Calu3 (cell line): ENCODE results near the gene GARIN1A. TPM values are rescaled to one million over a fixed set of nuclear protein-coding genes. Genes with fewer than 3 reads are reported as not detected.
"Not testable (repeated sequence)": the region's sequence is repeated elsewhere in the genome, so short reads cannot be mapped to it uniquely, and the experiment has no call there.

Experiments
- BruUV-seq: library from RNA; stranded (reverse); fragments of 400-500 nt; replicated peaks from 2 replicates; lab custom pipeline; 2021; lab: Mats Ljungman, UMichigan
- CTCF ChIA-PET: fragments of 300-600 bp; sonication (Branson Sonifier 250); formaldehyde crosslinking; loops from one replicate; lab custom pipeline; 2022; ENCODE audit warnings: antibody characterized with exemption; lab: Charles Lee
- DNase-seq: peaks from one replicate; pipeline ENCODE4 v3.0.0; 2022
- H3K27ac Mint-ChIP-seq: one replicate; pipeline ENCODE4 v1.8.0; 2022; ENCODE audit warnings: mixed read lengths; ENCODE audit not compliant: unreplicated experiment
- H3K27me3 Mint-ChIP-seq: one replicate; pipeline ENCODE4 v1.8.0; 2022; ENCODE audit warnings: mixed read lengths; ENCODE audit not compliant: unreplicated experiment
- H3K36me3 Mint-ChIP-seq: one replicate; pipeline ENCODE4 v1.8.0; 2022; ENCODE audit warnings: mild to moderate bottlenecking, moderate library complexity, mixed read lengths; ENCODE audit not compliant: insufficient read depth, unreplicated experiment
- H3K4me1 Mint-ChIP-seq: one replicate; pipeline ENCODE4 v1.8.0; 2022; ENCODE audit warnings: mild to moderate bottlenecking, low read depth, mixed read lengths; ENCODE audit not compliant: unreplicated experiment
- H3K4me3 Mint-ChIP-seq: one replicate; pipeline ENCODE4 v1.8.0; 2022; ENCODE audit warnings: mild to moderate bottlenecking, low read depth, moderate library complexity, mixed read lengths; ENCODE audit not compliant: unreplicated experiment
- H3K9me3 Mint-ChIP-seq: one replicate; pipeline ENCODE4 v1.8.0; 2022; ENCODE audit warnings: low read depth, mixed read lengths; ENCODE audit not compliant: unreplicated experiment
- intact Hi-C: fragments of 100-400 bp; cut with micrococcal nuclease; formaldehyde crosslinking; loops from one replicate; pipeline ENCODE4 v1.10.0; 2022; ENCODE audit not compliant: unreplicated experiment
- total RNA-seq: library from RNA; stranded (reverse); gene quantifications from 2 replicates; pipeline ENCODE4 v1.2.3, GENCODE V29; 2022
- TF ChIP-seq, protein P1 (sequence below): fragments of 200-600 bp; IDR thresholded peaks from one replicate; pipeline ENCODE4 v1.8.0; 2022; ENCODE audit warnings: antibody characterized with exemption; ENCODE audit not compliant: unreplicated experiment

The GARIN1A gene
- total RNA-seq, 1 experiment from 2014 or later: 7.3 TPM

DNA sequence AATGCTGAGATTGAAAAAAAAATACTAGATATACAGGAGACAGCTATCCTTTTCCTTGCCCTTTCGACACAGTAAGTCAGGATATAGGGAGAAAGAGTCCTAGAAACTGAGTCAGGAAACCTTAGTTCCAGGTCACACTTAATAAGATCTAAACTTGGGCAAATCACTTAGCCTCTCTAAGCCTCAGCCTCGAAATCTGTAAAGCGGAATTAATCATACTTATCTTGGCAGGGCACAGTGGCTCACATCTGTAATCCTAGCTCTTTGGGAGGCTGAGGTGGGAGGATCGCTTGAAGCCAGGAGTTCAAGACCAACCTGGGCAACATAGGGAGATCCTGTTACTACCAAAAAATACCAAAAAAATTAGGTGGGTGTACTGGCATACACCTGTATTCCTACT is 4.6 kb downstream of the GARIN1A start:
- no peak overlapping the region for H3K4me3 Mint-ChIP-seq
- peaks cover 9% of the 10 kb centered on the region for H3K36me3 Mint-ChIP-seq
- DNase-seq: no peak
- TF ChIP-seq, protein P1, sequence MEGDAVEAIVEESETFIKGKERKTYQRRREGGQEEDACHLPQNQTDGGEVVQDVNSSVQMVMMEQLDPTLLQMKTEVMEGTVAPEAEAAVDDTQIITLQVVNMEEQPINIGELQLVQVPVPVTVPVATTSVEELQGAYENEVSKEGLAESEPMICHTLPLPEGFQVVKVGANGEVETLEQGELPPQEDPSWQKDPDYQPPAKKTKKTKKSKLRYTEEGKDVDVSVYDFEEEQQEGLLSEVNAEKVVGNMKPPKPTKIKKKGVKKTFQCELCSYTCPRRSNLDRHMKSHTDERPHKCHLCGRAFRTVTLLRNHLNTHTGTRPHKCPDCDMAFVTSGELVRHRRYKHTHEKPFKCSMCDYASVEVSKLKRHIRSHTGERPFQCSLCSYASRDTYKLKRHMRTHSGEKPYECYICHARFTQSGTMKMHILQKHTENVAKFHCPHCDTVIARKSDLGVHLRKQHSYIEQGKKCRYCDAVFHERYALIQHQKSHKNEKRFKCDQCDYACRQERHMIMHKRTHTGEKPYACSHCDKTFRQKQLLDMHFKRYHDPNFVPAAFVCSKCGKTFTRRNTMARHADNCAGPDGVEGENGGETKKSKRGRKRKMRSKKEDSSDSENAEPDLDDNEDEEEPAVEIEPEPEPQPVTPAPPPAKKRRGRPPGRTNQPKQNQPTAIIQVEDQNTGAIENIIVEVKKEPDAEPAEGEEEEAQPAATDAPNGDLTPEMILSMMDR: no peak
- no peaks in the 10 kb centered on the region for H3K27me3 Mint-ChIP-seq
- intact Hi-C loops: no loop called here
- BruUV-seq: no TSS peak
- H3K4me1 Mint-ChIP-seq: no peaks in the 10 kb centered on the region
- H3K27ac Mint-ChIP-seq: no peak overlapping the region
- H3K9me3 Mint-ChIP-seq: no peaks in the 10 kb centered on the region
- CTCF ChIA-PET: no interaction called here

DNA sequence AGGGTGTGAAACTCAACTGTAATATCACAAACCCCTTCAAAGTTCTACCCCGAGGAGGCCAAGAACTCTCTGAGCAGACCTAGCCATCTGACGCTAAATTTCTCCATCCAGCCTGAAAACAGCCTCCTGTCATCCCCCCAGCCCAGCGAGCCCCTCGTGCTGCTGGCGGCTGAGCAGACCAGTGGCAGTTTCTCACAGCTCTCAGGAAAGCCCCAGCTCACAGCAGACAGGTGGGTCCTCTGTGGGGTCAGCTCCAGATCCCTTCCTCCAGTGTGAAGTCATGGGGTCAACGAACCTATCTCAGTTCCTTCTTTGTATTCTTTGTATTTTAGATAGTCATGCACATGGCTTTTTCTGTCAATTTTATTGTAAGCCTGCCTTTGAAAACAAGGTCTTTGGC is 7.8 kb downstream of the GARIN1A start:
- no peaks in the 10 kb centered on the region for H3K27me3 Mint-ChIP-seq
- CTCF ChIA-PET: no interaction called here
- TF ChIP-seq, protein P1: no peak
- no peaks in the 10 kb centered on the region for H3K4me1 Mint-ChIP-seq
- intact Hi-C loops: no loop called here
- no peaks in the 10 kb centered on the region for H3K9me3 Mint-ChIP-seq
- H3K36me3 Mint-ChIP-seq: no peaks in the 10 kb centered on the region
- no TSS peak for BruUV-seq
- no peak for DNase-seq
- H3K27ac Mint-ChIP-seq: no peak overlapping the region
- H3K4me3 Mint-ChIP-seq: no peak overlapping the region

DNA sequence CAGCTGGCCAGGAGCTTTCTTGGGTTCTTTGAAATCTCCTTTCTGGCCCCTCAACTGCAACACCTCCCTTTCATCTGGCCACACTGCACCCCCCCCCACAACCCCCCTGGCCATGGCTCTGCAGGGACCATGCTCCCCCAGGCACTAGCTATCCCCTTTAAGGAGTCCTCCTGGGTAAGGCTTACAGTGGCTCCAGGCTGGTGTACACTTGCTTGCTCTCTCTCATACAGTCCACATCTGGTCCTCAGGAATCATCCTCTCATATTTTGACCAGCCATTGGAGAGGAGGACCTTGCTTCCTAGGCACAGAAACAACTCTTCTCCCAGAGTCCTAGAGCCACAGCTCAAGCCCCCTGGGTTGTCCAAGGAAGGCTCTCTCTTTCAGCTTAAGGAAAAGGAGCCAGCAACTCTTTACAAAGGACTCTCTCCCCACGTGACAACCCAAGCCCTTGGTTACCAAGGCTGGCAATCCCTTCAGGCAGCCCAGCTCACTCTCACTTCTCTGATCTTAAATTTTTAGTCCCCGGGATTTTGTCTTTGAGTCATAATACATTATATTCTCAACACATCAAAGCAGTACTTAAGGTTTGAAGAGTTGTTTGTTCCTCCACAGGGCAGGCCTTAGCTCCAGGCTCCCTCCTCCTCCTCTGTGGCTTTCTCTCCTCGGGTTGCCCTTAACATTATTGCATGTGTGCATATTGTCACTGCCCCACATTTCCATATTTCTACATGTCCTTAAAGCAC is 9.9 kb downstream of the GARIN1A start:
- intact Hi-C loops: no loop called here
- CTCF ChIA-PET: interaction anchor here (0.6 to 1.0 kb wide), 2 partner anchors 11 to 18 kb away, joined by 3 to 4 read pairs; no protein-coding TSS in a partner anchor
- H3K9me3 Mint-ChIP-seq: no peaks in the 10 kb centered on the region
- no peak overlapping the region for H3K27ac Mint-ChIP-seq
- TF ChIP-seq, protein P1: no peak
- H3K27me3 Mint-ChIP-seq: no peaks in the 10 kb centered on the region
- no peaks in the 10 kb centered on the region for H3K36me3 Mint-ChIP-seq
- H3K4me1 Mint-ChIP-seq: no peaks in the 10 kb centered on the region
- no peak overlapping the region for H3K4me3 Mint-ChIP-seq
- no peak for DNase-seq
- no TSS peak for BruUV-seq

DNA sequence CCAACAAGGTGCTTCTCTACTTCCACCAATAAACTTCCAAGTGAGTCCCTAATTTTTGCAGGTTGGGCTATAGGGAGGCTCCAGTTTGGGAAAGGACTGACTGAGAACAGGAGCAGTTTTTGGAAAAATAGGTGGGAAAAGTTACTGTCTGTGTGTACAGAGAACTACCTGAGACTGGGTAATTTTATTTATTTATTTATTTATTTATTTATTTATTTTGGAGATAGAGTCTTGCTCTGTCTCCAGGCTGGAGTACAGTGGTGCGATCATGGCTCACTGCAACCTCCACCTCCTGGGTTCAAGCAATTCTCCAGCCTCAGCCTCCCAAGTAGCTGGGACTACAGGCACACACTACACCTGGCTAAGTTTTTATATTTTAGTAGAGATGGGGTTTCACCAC is 11.2 kb downstream of the GARIN1A start:
- intact Hi-C loops, H3K27me3 Mint-ChIP-seq, DNase-seq, H3K4me1 Mint-ChIP-seq, BruUV-seq, H3K9me3 Mint-ChIP-seq, H3K4me3 Mint-ChIP-seq, H3K36me3 Mint-ChIP-seq, CTCF ChIA-PET, H3K27ac Mint-ChIP-seq: not testable (repeated sequence)

DNA sequence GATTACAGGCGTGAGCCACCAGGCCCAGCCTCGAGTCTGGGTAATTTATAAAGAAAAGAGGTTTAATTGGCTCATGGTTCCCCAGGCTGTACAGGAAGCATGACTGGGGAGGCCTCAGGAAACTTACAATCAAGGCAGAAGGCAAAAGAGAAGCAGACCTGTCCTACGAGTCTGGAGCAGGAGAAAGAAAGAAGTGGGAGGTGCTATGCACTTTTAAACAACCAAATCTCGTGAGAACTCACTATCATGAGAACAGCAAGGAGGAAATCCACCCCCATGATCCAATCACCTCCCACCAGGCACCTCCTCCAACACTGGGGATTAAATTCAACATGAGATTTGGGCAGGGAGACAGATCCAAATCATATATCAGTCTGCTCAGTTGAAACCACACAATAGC is 11.6 kb downstream of the GARIN1A start:
- DNase-seq, H3K9me3 Mint-ChIP-seq, H3K27me3 Mint-ChIP-seq, intact Hi-C loops, H3K27ac Mint-ChIP-seq, H3K4me1 Mint-ChIP-seq, H3K36me3 Mint-ChIP-seq, BruUV-seq, CTCF ChIA-PET, H3K4me3 Mint-ChIP-seq: not testable (repeated sequence)
